HG03565 (cell line): ENCODE results near the gene CCDC192.
A peak's percentile ranks its signal among the peaks of the same experiment; 100 is the strongest.

Experiments used
- ATAC-seq: cut with Tn5 transposase; IDR thresholded peaks from one replicate; pipeline ENCODE4 v1.9.1; 2021; ENCODE audit warnings: mild to moderate bottlenecking, moderate library complexity; ENCODE audit not compliant: unreplicated experiment

Gene CCDC192

DNA sequence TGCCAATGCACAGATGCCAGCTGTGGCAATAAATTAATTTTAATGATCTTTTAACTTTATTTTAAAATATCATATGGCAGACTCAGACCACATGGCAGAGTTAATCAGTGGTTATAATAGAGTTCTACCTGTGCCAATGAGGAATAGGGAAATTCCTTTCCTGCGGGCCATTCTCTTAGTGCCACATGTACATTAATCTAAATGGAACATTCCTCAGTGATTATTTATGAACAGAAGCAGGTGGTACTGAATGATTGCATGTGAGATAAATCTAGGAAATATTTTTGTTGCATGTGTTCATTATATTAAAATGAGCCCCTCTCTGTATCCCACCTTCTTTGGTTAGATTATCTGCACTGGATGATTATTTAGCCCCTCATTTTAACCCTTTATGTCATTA, 102.3 kb downstream of the CCDC192 start:
- ATAC-seq = no peak

DNA sequence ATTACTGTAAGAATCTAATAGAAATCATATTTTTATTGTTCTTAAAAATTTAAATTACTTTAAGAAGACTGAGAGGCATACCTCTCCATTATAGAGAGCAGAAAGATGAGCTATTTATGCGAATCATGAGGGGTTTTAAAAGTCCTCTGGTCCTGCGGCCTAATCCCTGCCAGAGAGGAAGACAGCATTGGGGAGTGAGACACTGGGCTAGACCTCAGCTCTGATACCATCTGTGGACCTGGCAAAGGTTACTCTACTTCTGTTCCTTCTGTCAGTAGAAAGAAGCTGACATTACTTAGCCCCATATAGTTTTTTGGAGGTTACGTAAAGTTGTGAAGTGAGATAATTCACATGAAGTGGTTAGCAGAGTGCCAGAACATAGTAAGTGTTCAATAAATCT, 103.6 kb downstream of the CCDC192 start:
- no peak for ATAC-seq

DNA sequence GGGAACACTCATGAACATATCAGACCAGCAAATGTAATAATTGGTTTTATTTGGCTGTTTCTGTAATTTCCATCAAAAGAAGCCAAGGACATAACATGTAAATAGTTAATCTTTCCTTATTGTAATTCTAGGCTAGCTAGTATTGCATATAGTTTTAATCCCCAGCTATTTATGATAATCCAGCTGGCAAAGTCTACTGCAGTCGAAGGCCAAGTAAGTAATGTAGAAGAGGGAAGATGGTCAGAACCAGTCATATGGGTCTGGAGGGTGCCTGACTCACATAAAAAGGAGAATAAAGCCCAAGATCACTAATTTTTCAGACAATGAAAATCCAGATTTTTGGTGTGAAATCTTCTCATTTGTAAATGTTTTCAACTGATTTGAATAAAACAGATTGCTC, 106.3 kb downstream of the CCDC192 start:
- no peak for ATAC-seq

DNA sequence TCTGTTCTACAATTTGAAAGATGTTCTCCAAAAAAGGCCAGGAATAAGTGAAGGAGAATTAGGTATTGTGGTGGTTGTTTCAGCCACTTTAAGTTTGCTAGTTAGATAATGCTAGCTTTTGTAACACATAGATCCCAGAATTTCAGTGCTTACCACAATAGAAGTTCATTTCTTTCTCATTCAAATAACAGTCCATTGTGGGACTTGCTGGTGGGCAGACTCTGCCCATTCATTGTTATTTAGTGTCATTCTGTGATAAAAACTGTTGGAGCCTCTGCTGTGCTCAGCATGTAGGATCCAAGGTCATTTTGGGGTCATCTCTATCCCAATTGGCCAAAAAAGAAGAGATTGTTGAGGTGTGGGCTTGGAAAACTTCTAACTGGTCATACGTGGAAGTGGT, 106.8 kb downstream of the CCDC192 start:
- ATAC-seq = no peak

DNA sequence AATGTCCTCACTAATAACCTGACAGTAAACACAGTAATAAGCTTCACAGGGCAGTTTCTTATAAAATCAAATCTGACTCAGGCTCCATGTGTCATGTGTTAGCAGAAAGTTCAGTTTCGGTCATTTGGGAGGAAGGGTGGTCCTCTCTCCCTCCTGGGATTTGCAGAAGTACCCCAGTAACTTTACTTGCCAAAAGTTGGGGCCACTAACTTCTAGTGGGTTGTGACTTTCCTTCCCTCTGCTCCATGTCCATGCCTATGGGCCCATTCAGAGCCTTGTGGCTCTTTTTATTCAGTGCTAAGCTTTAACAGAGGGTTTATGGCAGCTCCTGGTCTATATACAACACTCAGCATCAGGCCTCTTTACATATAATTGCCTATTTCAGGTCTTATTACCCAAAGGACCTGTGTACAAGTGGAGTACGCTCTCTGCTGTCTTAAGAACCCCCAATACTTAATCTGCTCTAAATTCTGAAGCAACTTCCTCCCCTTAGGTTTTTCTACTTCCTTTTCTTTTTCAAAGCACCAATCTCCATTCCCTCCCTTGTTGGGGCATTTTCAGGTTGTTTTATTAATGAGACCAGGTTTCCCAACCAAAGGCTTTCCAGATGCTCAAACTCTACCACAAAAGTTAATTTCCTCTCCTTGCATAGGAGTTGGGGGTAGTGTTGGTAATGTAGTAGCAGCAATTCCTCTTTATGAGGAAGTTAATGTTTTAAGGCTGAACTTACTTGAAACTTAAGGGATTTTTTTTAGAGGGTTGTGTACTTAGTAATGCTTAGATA, 107.7 kb downstream of the CCDC192 start:
- no peak for ATAC-seq

DNA sequence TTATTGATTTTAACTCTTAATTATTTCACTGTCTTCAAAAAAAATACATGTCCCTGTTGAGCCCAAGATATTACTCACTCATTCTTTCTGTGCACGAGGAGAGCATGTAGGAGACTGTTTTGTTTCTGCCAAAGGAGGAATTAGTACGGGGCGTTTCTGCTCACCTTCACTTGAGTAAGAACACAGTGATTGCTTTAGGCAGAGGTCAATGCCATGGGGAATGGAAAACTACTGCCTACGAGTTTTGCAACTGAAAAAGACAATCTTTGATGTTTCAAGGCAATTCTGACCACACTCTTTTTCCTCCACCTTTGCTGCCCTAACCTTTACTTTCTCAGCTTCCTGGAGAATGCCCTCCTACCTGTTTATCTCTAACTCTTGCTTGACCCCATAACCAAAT, 109.4 kb downstream of the CCDC192 start:
- ATAC-seq = no peak

DNA sequence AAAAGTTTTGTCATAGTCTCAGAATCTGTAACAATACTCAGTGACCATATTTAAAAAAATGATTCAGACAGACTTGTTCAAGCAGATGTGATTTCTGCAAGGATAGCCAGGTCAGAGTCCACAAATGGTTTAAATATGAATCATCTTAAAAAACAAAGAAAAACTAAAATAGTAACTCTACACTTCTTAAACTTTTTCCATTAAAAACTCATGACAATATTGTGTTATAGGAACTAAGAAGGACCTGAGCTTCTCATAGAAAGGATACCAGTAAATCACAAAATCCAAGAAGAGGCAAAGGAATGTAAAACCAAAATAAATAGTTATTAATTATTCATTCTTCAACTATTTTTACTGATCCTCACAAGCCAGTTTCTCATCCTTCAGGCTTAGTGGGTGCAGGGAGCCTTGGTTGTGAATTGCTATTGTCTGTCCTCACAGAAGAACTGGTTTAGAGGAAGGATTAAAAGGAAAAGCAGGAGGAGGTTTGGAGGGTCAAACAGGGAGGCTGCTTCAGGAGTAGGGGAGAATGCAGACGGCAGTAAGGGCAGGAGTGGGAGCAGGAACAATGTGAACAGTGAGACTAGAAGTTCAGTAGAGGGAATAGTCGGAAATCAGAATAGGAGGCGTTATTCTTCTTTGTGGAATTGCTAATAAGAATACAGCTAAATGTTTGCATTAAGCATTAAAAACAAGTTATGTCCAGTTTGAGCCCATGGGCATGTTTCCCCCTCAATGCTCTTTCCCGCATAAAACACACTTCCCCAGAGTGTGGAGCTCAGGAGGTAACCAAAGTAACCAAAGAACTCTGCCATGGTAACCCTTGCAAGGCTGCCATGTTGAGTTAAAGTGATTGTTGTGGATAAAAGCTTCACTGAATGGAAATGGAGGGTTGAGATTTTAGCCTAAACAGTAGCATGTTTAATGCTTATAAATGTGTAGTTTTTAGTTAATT, 110.7 kb downstream of the CCDC192 start:
- ATAC-seq = no peak

DNA sequence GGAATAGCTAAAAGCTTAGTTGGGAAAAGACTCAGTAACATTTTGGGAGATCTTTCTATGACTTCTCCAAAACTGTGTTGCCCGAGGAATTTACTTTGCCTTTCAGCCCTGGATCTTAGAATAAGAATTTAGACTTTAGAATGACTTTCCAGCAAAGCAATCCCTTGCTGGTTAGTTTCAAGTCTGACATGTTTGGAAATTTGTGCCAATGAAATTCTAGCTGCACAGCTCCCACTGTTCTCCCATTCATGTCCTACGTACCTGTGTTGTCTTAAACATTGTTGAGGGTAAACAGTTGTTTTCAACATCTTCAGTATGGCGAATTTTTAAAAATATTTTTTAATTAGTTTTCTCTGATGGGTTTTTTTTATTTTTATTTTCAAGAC, 111.4 kb downstream of the CCDC192 start:
- ATAC-seq = no peak

DNA sequence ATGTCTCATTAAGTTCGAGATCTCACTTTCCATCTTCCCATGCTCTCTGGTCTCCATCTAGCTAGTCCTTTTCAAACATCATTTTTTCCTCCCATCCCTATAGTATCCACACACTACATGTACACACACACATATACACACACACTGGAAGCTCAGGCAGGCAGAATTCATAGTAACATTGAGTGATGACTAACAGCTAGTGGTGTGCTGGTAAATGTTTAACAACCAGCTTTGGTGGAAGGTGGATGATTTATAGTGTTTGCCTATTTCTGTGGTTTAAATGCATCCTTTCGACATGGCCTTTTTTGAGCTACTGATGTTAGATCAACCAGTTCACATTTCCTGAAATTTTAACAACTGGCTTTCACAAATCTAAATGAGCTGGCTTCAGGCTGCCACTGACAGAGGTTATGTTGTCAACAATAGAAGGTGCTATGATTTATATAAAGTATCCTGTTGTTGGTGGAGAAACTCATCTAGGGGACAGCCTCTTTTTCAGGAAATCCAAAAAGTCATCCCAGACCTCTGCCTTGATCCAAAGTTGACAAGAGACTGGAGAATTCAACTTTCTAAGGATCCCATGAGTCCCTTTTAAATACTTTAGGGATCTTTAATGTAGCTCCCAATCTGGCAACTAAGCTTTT, 117.8 kb downstream of the CCDC192 start:
- ATAC-seq = peak; percentile 92

DNA sequence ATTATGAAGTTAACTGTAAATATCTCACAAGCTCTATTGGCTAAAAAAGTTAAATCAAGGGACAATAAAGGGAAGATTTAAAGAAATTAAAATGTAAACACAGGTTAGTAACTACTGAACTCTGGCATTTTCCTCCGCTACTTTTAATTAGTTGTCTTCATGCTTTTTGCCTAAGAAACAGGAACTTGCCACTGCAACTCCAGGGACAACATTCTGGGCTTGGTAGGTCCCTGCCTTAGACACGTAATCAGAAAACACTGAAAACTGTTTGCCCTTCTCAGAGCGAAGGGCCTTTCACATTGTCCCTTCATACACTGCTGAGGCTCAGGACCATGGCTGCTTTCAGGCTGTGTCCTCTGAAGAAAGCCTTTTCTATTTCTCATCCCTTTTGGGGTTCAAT, 118.7 kb downstream of the CCDC192 start:
- ATAC-seq = no peak

DNA sequence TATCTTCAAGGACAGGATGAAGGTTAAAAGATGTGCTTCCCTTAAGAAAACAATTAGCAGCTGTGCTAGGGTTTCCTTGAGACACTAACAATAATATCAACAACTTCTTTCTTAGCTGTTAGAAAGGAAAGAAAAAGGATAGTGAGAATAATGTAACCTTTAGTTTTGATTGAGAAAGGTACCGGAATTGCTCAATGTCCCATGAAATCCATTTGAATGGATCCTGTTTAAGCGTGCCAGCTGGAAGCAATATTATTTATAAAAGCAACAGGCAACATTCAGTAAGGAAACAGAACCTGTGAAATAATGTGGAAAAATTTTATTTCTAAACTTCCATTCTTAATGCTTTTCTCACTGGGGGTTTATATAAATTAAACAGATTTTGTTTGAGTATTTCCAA, 120.9 kb downstream of the CCDC192 start:
- no peak for ATAC-seq

DNA sequence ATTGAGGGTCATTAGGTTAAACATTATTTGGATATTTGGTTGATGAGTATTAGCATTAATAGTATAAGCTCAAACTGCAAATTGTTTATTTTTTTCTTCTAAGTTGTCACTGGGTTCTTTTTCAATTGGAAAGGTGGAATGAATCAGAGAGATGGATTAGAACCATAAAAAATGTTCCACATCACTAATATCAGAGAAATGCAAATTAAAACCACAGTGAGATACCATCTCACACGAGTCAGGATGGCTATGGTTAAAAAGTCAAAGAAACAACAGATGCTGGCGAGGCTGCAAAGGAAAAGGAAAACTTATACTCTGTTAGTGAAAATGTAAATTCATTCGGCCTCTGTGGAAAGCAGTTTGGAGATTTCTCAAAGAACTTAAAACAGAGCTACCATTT, 122.8 kb downstream of the CCDC192 start:
- no peak for ATAC-seq

DNA sequence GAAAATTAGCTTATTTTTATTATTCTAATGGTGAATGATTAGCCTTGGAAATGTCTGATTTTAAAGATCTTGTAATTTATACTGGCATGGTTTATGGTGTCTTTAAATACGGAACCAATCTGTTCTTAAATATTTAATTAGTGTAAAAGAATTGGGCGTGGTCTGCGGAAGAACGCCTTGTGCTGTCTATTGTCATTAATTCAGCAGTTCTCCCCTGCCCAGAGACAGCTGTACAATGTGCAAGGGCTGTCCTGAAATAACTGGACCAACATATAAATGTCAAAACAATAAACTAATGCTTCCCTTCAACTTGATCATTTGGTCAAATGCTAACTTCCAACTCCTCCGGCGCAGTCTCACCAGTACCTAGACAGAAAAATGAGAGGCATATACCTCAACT, 124.3 kb downstream of the CCDC192 start:
- no peak for ATAC-seq

DNA sequence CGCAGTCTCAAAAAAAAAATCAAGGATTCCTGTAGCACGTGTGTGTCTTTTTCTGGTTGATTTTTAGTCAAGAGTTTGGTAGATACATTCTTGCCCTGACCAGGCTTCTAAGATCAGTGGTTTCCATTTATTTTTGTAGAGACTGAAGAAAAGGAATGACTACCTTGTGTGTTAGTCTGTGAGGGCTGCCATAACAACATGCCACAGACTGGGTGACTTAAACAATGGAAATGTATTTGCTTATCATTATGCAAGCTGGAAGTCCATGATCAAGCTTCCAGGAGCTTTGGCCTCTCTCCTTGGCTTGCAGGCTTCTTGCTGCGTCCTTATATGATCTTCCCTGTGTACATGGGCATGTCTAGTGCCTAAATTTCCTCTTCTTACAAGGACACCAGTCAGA, 127.0 kb downstream of the CCDC192 start:
- ATAC-seq = no peak

DNA sequence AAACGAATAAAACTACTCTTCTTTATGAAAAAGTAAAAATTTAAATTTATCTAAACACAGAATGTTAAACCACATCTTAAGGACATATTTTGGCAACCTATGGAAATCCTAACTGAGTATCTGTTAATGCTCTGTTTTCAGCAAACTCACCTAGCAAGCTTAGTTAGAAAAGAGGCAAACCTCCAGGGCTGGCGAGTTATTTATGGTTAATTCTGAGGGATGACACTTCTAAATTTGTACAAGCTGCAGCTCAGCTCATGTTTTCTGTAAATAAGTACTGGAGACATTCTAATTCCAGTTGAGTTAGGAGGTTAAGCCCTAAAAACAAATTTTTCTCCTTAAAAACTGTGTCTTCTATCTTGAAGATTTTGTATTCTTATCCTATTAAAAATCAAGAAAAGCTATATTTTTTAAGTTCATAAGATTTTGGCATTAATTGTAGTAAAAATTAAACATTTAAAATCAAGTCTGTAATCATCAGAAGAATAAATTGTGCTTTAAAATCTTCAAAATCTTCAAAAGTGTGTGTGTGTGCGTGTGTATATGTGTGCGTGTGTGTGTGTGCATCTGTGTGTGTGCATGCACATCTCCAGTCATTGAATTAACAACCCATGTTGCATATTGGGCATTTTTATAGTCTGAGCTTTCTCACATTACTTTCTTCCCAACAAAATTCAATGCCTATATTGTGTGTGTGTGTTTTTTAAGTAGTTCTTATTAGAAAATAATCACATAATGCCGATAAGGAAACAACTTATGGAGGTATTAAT, 127.8 kb downstream of the CCDC192 start:
- no peak for ATAC-seq

DNA sequence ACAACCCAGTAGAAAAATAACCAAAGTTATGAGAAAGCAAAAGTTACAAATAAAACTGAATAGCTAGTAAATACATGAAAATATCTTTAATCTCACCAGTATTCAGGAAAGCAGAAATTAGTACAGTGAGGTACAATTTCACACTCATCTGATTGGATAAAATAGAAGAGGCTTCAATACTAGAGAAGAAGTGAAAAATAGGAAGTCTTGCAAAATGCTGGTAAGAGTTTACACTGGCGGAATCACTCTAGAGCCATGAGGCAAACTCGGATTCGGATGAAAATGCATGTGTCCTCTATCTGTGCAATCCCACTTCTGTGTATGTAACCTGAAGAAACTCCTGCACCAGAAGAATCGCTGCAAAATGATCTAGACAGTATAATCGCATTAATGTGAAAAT, 128.9 kb downstream of the CCDC192 start:
- ATAC-seq = no peak

DNA sequence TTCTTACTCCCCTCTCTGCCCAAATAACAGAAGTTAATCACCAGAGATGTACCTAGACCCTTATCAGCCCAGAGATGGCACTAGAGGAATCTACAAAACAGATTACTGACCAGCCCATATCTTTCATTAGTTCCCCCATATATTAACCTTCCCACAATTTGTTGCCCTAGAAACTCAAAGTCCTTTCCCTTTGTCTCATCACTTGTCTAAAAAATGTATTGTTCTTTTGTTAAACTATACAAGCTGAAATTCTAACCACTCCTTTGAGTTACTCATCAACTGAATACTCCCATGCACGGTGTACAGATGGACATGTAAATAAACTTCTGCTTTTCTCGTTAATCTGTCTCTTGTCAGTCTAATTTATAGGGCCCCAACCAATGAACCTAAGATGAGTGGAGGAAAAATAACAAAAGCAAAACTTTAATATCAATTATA, 130.9 kb downstream of the CCDC192 start:
- no peak for ATAC-seq

DNA sequence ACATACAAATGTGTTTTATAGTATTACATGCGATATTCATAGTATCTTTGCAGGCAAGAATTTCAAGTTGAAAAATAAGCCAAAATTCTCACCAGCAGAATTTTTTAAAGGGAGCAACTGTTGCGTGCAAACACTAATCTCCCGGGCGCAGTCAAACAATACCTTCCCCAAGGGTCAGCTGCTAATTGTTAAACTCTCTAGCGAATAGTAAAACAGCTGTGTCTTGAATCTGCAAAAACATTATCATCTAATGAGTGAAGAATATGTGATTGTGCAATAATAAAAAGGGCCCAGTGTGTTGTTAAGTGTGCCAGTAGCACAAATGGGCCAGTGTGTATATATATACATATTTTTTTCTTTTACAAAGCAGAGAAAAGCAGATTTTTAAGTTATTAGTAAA, 131.4 kb downstream of the CCDC192 start:
- ATAC-seq = no peak

DNA sequence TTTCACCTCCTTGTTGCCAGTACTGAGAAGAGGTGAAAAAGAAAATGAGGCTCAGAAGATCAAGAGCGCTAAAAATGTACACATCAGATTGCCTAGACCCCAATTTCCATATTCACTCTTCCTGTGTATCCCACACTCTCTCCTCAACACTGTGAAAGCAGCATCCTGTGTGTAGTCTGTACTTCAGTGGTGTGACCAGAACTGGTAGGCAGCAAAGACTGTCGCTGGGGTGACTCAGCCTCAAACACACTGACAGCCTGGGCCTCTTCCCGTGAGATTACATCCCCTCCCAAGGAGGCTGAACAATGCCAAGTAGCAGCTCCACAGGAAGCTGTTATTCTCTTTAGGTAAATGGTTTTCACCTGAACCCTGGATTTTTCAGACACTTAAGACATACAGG, 135.5 kb downstream of the CCDC192 start:
- ATAC-seq = no peak

DNA sequence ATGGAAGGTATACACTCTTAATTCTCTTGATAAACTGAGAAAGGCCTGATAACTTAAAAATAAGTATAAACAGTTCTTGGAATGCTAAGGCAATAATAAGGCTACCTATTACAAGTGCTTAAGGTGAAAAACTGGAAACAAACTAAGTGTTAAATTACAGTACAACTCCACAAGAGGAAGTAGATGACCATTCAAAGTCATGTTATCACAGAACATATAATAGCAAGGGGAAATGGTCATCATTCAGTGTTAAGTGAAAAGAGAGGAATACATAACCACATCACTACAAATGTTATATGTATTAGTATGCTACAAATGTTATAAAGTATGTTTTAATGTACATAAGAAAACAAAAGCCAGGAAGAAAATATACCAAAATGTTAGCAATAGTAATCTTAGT, 135.9 kb downstream of the CCDC192 start:
- ATAC-seq = no peak
